Activated CD4-positive, CD25-positive, alpha-beta regulatory T cell treated with anti-CD3 and anti-CD28 coated beads, Interleukin-2, amount 50 U/mL, for 72 hours (primary cell): ENCODE measurements around the gene BAAT.
"Not testable (repeated sequence)": the region's sequence is repeated elsewhere in the genome, so short reads cannot be mapped to it uniquely, and the experiment has no call there.

Experiments
- DNase-seq: peaks from one replicate; pipeline ENCODE4 v3.0.0; 2021

Gene BAAT

DNA sequence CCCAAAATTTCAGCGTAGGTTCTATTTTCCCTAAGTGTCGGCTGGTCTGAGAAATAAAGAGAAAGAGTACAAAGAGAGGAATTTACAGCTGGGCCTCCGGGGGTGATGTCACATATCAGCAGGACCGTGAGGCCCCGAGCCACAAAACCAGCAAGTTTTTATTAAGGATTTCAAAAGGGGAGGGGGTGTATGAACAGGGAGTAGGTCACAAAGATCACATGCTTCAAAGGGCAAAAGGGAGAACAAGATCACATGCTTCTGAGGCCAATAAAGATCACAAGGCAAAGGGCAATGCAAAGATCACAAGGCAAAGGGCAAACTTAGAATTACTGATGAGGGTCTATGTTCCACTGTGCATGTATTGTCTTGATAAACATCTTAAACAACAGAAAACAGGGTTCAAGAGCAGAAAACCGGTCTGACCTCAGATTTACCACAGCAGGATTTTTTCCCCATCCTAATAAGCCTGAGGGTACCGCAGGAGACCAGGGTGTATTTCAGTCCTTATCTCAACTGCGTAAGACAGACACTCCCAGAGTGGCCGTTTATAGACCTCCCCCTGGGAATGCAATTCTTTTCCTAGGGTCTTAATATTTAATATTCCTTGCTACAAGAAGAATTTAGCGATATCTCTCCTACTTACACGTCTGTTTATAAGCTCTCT, at the start of gene BAAT:
Gene BAAT (minus strand): TSS at position 134 of the 664 bp plus-strand sequence. CDS start 13,602 bp downstream, outside the sequence.
- DNase-seq = not testable (repeated sequence)

DNA sequence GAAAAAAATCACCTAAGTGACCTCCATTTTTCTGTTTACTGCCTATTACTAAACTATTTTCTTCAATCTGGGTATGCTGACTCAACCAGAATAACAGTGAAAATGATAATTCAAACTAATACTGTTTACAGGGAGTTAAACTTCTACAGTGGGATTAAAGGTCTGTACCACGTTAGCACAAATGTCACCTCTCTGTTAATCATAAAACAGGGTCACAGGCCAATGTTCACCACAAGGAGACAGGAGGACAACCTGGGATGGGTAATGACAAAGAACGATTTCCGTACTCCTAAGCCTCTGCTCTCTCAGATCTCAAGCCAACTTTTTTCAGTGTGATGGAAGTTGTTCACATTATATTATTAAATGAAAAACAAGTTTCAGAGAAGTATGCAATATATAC, 48.4 kb upstream of the BAAT start:
- DNase-seq = no peak

DNA sequence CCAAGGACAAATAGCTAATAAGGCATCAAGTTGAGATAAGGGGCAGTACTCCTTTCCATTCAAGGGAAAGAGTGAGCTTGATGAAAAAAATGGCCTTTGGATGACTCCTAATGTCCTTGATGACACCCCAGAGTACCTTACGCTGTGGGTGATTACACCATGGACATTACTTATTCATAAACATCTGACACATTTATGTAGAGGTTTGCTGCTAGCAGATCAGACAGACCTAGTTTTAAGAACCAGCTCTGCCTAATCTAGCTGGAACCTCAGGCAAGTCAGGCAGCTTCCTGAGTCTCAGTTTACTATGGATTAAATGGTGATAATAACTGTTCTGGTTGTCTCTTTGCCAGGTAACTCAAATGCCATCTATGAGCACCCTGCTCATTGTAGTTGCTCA, 47.9 kb upstream of the BAAT start:
- DNase-seq = no peak

DNA sequence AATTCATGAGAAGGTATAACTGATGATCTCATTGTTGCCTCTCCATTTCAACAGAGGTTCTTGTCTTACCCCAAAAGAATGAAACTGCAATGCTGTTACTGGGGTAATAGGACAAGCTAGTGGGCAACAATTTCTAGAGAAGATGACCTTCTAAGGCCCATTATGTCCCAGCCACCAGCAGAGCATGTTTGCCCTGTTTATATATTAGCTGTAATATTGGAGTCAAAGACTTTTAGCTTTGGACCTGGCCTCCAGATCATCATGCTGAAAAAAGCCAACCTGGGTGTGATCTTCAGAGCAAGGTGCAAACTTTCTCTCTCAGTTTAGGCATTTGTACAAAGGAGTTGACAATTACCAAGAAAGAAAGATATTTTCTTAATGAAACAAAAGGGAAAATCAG, 47.4 kb upstream of the BAAT start:
- no peak for DNase-seq

DNA sequence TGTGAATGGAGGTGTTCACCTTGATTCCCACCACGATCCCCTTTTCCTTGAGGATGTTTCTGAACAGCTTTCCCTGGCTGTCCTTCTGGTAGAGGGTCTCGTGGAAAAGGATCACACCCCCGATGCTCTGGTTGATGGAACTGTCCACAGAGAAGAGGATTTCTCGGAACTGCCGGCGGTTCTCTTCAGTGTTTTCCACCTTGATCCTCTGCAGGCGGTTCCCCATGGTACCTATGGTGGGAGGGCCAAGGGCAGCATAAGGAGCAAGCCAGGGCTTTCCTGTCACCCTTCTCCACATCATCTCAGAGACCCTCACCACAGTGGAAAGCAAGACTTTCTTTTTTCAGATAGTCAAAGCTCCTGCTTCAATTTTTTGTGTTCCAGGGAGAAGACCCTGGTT, 44.9 kb upstream of the BAAT start:
- no peak for DNase-seq

DNA sequence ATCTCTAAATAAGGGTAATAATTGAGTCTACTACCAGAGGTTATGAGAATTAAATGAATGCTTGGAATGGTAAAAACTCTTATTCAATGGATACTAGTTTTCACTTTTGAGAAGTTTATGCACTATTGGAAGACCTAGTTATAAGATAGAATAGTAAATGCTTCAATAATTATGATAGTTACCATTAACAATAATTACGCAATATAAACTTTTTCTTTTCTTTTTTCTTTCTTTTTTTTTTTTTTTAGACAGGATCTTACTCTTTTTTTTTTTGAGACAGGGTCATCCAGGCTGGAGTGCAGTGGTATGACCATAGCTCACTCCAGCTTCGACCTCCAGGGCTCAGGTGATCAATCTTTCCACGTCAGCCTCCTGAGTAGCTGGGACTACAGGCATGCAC, 44.1 kb upstream of the BAAT start:
- DNase-seq = no peak

DNA sequence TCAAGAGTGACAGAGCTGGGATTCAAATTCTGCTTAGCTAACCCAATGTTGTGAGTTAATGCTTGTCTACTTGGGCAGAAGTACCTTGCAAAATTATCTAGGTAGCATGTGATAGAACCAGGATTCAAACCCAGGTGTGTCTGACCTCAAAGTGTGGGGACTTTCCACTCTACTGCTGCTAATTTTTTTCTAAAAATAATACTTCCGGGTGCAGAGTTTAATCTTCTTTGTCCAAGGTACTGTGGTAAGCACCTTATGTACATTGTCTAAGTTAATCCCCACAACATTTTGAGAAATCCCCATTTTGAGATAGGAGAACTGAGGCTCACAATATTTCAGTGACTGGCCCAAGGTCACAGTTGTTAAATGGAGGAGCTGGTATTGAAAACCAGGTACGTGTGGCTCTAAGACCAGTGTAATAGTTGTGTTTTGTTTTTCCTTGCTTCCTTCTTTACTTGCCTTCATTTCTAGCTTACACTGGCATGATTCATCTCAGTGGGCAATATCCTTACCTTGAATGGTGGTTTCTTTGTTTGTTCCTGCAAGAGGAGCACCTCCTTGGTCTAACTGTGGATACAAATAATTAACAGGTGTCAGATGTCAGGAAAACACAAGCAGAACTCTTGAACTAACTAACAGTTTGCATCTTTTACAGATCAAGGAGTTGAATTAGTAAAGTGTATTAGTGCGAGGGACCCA, 43.3 kb upstream of the BAAT start:
- DNase-seq = no peak

DNA sequence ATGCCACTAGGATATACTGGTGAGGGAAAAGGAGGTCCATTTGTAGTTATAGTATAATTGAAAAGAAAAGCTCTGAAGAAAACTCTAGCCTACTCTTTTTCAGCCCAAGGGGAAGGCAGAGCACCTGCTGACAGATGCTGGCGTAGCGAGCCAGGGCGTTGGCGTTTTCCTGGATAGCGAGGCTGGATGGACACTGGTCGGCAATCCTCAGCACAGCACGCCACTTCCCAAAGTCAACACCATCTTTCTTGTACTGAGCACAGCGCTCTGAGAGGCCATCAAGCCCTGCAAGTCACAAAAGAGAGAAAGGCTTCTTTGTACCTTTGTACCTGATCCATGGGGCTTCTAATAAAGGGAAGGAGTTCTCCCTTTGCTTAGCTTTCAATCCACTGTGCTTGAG, 42.6 kb upstream of the BAAT start:
- DNase-seq = no peak

DNA sequence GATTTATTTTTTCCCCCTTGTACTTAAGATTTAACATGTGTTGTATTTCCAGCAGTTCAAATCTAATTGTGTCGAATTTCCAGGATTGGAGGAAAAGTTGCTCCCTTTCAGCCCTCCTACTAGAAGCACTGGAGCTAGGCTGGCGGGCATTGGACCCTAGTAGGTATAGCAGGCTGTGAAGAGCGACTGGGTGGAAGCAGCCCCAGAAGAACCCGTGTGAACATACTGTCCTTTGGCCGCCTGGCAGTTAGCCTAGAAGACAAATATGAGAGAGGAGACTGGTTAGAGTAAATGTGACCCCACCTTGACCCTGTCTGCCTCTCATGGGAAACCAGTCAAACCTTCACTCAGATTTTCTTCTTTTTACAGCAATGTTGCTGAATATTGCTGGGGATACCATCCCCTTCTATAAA, 36.9 kb upstream of the BAAT start:
- no peak for DNase-seq

DNA sequence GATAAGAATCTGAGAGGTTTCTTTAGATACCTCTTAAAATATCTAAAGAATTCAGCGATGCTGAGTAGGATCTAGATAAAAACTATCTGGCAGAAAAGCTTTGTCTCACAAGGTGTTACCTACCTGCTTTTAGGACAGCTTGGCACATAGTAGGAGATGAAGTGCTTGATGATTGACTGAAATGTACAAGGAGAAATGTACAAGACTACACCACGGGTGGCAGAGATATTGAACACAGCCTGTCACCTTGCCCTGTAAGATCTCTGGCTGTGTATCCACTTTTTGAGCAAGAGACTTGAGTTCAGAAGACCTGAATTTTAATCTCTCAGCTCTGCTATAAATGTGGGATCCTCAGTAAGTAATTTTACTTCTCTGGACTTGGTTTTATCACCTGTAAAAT, 35.1 kb upstream of the BAAT start:
- no peak for DNase-seq

DNA sequence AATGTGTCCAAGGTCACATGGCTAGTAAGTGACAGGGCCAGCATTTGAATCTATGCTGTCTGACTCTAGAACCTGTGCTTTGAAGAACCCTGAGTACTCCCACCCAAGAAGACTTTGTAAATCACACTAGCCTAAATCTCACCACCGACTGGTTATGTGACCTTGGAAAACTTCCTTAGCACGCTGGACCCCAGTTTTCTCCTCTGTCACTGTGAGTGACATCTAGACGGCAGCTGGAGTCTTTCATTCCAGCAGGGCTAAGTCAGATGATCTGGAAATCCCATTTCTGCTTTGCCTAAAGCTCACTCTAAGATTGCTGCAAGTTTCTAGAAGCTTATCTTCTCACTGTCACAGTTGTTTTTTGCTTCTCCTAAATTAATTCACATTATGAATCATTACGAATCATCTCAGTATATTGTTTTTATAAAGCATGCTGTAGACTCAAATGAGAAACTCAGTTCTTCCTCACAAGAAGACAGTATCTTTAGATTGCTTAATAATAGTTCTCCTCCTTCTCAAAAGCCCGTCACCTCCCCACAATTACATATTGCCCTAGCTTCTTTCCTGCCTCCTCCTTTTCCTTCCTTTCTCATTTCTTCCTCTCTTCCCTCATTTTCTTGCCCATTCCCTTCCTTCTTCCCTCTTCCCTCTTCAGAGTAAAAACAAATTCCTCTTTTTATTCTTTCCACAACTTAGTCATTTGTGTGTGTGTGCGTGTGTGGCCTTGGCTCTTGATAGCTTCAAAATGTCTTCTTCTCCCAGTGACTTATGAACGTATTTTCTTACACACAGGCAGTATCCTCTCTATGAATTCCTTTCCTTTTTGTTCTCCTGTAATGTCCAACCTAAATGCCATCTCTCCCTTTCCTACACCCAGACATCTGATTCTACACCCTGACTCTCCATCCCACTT, 34.0 kb upstream of the BAAT start:
- DNase-seq = no peak

DNA sequence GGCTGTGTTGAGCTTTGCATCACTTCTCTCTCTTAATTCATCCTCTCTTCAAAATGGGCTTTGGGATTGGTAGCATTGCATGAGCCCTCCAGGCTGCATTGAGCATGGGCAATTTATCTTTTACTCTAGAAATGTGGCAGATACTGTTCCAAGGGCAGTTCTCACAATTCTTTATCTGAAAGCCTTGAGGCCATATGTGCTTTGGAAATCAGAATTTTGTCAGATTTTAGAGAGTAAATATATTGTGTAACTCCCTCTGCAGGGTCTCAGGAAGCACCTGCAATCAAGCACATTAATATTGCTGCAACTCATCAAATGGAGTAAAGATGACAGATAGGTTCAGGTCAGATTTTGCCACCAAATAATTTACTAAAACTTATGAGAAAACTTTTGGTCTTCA, 33.2 kb upstream of the BAAT start:
- no peak for DNase-seq

DNA sequence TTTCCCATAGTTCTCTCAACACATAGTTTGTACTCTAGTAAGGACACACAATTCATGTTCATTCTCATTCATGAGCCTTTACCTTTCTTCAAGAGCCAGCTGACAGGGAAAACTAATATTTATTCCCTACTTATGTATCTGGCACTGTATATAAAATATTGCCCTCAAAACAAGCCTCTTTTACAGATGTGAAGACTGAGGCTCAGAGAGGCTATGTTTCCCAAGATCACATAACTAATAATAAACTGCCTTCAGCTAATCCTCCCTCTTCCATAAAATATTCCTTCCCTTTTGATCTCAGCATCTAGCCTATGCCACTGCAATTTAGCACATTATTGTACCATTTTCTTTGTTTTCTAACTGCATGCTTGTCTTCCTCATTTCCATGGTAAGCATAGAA, 32.6 kb upstream of the BAAT start:
- DNase-seq = no peak

DNA sequence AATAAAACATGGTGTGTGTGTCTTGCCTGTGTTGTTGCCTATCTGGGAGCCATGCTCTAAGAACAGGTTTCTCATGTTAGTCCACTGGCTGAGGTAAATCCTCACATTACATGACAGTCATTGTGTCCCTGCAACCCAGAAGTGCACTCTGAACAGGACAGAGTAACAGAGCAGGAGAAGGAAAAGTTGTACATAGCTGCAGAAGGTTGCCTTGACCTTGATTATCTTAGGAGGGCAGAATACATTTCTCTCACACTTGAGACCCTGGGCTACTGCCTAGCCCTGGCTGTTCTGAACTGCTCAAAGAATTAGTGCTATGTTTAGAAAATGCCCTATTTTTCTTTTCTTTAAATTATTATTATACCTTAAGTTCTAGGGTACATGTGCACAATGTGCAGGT, 30.8 kb upstream of the BAAT start:
- no peak for DNase-seq

DNA sequence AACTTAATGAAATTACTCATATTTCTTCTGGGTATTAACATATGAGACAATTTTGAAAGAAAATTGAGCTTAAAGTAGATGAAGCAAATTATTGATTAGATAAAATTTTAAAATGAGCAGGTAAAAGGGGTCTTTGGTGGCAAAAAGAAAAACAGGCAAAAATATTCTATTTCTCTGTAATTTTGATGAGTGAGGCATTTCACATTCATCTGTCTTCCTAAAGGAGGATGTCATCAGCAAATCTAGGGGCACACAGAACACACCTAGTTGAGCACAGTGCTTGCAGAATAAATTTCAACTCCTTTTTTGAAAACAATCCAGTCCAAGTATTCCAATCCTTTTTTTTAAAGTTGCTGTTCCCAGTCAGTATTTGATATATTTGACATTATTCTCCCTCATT, 30.0 kb upstream of the BAAT start:
- DNase-seq = no peak

DNA sequence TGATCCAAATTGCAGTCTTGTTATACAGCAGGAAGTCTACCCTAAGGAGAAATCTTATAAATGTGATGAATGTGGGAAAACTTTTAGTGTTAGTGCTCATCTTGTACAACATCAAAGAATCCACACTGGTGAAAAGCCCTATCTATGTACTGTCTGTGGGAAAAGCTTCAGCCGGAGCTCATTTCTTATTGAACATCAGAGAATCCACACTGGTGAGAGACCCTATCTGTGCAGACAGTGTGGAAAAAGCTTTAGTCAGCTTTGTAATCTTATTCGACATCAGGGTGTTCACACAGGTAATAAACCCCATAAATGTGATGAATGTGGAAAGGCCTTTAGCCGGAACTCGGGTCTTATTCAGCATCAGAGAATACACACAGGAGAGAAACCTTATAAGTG, 24.3 kb upstream of the BAAT start:
- DNase-seq = no peak

DNA sequence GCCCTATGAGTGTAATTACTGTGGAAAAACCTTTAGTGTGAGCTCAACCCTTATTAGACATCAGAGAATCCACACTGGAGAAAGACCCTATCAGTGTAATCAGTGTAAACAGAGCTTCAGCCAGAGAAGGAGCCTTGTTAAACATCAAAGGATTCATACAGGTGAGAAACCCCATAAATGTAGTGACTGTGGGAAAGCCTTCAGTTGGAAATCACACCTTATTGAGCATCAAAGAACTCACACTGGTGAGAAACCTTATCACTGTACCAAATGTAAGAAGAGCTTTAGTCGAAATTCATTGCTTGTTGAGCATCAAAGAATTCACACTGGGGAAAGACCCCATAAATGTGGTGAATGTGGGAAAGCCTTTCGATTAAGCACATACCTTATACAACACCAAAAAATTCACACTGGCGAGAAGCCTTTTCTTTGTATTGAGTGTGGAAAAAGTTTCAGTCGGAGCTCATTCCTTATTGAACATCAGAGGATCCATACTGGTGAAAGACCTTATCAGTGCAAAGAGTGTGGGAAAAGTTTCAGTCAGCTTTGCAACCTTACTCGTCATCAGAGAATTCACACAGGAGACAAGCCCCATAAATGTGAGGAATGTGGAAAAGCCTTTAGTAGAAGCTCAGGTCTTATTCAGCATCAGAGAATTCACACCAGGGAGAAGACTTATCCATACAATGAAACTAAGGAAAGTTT, 23.7 kb upstream of the BAAT start:
- DNase-seq = no peak

DNA sequence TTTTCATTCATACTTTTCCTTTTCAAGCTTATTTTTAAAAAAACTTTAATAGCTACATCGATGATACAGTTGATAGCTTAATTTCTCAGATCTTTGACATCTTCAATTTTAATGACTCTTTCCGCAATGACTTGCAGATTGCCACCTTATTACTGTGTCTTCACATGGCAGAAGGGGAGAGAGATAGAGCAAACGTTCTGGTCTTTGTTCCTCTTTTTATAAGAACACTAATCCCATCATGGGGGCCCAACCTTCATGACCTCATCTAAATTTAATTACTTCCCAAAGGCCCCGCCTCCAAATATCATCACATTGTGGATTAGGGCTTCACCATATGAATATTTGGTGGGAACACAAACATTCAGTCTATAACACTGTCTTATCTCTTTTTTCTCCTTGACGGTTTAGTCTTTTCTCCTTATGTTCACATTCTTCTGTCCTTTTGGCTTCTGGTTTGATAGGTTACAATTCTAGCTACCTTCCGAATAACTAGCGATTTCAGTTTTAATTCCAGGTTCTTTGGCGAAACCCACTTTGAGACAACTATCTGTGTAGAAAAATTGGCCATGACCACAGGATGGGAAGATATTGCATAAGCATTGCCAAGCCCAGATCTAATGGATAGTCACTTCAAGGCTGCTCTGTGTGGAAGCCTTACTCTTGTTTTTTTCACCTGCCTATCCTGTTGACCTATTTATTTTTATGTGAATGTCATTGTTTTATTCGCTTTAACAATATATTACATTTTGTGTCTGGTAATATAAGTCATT, 18.9 kb upstream of the BAAT start:
- DNase-seq = no peak

DNA sequence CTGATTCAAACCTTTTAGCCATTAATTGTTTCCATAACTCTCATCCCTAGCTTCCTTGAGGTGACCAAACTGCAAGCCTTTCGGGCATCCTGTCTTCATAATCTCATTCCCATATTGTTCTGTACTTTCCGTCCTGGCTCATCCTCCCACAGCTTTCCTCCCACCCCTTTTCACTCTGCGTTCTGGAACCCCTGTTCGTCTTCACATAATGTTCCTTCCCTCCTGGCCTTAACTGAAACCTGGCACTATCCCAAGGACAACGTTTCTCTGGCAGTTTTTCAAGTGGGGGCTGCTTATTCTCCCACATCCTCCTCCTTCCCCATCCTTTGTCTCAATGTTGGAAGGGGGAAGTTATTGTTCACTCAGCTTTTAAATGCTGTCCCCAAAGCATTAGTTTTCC, 15.3 kb upstream of the BAAT start:
- no peak for DNase-seq

DNA sequence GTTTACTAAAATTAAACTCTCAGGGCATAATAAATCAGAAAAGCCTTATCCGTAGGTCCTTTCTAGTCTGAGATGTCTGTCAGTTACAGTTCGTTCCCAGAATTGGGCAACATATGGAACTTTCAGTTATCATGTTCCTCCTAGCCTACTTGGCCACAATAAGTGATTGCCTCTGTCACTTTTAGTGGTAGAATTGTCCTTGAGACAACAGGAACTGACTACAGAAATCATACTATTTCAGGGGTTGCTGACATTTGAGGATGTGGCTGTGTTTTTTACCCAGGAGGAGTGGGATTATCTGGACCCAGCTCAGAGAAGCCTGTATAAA, 14.8 kb upstream of the BAAT start:
- DNase-seq = no peak

DNA sequence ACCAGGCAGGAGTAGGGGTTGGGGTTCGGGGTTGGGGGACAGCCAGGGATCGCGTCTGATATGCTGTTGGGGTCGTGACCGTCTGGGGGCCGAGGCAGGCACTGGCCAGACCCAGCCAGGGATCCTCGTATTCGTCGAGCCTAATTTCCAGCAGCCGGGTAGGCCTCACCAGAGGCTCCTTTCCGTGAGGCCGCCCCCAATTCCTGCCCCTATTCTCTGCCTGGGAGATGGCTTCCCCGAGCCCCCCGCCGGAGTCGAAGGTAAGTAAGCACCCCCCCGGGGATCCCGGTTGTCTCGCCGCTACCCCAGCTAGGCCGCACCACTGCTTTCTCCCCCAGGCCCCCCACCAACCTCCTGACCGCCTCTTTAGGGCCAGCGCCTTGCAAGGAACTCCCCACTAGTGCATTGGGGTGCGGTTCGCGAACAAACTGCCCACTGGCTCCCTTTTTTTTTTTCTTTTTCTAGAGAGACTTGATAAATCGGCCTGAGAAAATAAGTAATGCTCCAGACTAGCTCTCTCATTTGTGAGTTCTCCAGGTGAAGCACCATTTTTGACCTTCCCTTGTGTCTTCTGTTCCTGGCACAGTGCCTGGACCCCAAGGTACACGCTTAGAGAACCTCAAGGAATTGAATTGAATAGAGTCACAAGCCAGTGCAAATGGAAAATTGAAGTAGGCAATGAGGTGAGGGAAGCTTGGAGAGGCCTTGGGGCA, 14.3 kb upstream of the BAAT start:
- DNase-seq = no peak
